Measurements from ENCODE around the gene SIRT7. TPM values are rescaled to one million over a fixed set of nuclear protein-coding genes. Genes with fewer than 3 reads are reported as not detected.

The SIRT7 gene
- total and polyA plus RNA-seq, 2 donors (not counting 3 experiments of a cell fraction or from before 2014, with no cell fraction given) = 11.6 to 28.8 TPM

DNA sequence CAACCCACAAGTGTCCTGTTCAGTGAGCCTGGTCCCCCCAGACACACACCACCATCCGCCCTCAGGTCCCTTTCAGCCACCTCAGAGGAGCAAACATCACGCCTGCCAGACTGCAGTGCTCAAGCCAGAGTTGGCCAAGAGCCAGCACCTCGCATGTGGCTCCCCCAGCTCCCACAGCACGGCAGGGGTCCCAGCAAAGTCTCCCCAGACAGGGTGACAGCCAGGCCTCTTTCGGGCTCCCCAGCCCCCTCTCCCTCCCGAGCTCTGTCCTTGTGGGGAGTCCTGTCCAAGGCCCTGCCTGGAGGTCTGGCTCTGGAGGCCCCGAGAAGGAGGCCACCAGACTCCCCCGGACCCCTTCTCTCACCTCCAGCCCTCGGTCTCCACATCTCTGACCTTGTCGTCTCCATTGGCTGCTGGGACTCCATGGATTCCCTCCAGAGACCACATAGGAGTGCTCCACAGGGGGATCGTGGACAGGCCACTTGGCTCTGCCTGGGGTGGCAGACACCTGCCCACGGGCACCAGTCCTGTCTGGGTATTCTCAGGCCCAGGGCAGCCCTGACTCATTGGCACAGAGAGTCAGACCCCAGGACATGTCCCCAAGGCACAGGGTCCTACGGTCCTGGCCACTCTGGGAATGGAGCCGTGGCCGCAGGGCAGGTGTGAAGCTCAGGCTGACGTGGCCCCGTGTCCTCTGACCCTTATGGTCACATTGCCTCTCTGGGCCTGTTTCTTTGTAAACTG is 30.8 kb upstream of the SIRT7 start:
- ChIA-PET POLR2A (no interaction called here), CTCF (interaction anchor here (4.2 kb wide), 1 partner anchor 11 kb away, joined by 33 read pairs; no protein-coding TSS in a partner anchor)
- intact Hi-C loops (cut with micrococcal nuclease) = no loop called here
- Histone ChIP-seq H3K4me2 (ENCODE audit: insufficient read depth, low read length) (no peak overlapping the region), H3K27ac (ENCODE audit: insufficient read depth, low read depth, low read length) (no peak overlapping the region), H4K20me1 (replicated peaks; ENCODE audit: control insufficient read depth, extremely low read depth, insufficient read depth, low read length) (no peaks in the 10 kb centered on the region), H3K27me3 (ENCODE audit: control insufficient read depth in 2 of 2, insufficient read depth in 2 of 2, low read length in 2 of 2) (peaks cover 0 to 5% of the 10 kb centered on the region in 2 experiments), H3K9ac (replicated peaks; ENCODE audit: extremely low read depth, insufficient read depth, low read length) (no peak overlapping the region), H2AFZ (ENCODE audit: low read depth, low read length) (no peak overlapping the region), H3K4me1 (ENCODE audit: control insufficient read depth, extremely low read depth, insufficient read depth, low read length) (no peaks in the 10 kb centered on the region), H3K9me1 (replicated peaks; ENCODE audit: control insufficient read depth, extremely low read depth, insufficient read depth, low read length) (no peaks in the 10 kb centered on the region), H3K79me2 (ENCODE audit: control insufficient read depth, insufficient read depth, low read length) (no peaks in the 10 kb centered on the region), H3K36me3 (ENCODE audit: control insufficient read depth in 2 of 2, extremely low read depth in 1 of 2, insufficient read depth in 2 of 2, low read length in 2 of 2) (no peaks in the 10 kb centered on the region), H3K4me3 (replicated peaks in 1 of 3; ENCODE audit: insufficient read depth in 1 of 3, low read depth in 1 of 3, low read length in 3 of 3) (no peak overlapping the region), H3K9me3 (replicated peaks; ENCODE audit: control insufficient read depth, insufficient read depth, low read length) (no peaks in the 10 kb centered on the region)
- BruUV-seq (replicated peaks) = no TSS peak
- no peak for TF ChIP-seq POLR2AphosphoS5 (IDR thresholded peaks at IDR 0.05; ENCODE audit: insufficient read depth, low read depth, low read length)
- TF ChIP-seq MYC (IDR thresholded peaks at IDR 0.05; ENCODE audit: low read depth, low read length) = no peak
- no peak for TF ChIP-seq POLR2A (IDR thresholded peaks at IDR 0.05; ENCODE audit: low read depth, low read length)
- no peak for TF ChIP-seq FOS (IDR thresholded peaks at IDR 0.05; ENCODE audit: borderline replicate concordance, insufficient read depth, low read length)
- no peak for TF ChIP-seq GATA2 (IDR thresholded peaks at IDR 0.05; ENCODE audit: insufficient read depth, insufficient read length, low read depth, low read length)
- TF ChIP-seq, protein P1, sequence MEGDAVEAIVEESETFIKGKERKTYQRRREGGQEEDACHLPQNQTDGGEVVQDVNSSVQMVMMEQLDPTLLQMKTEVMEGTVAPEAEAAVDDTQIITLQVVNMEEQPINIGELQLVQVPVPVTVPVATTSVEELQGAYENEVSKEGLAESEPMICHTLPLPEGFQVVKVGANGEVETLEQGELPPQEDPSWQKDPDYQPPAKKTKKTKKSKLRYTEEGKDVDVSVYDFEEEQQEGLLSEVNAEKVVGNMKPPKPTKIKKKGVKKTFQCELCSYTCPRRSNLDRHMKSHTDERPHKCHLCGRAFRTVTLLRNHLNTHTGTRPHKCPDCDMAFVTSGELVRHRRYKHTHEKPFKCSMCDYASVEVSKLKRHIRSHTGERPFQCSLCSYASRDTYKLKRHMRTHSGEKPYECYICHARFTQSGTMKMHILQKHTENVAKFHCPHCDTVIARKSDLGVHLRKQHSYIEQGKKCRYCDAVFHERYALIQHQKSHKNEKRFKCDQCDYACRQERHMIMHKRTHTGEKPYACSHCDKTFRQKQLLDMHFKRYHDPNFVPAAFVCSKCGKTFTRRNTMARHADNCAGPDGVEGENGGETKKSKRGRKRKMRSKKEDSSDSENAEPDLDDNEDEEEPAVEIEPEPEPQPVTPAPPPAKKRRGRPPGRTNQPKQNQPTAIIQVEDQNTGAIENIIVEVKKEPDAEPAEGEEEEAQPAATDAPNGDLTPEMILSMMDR (IDR thresholded peaks at IDR 0.05; ENCODE audit: extremely low read depth in 1 of 2, insufficient read depth in 1 of 2, low read depth in 1 of 2, low read length in 2 of 2) = no peak
- no peak for TF ChIP-seq EZH2 (IDR thresholded peaks at IDR 0.05; ENCODE audit: borderline replicate concordance, low read depth, low read length, severe bottlenecking)
- TF ChIP-seq JUN (IDR thresholded peaks at IDR 0.05; ENCODE audit: borderline replicate concordance, insufficient read depth, insufficient read length, low read depth) = no peak
- no peak for TF ChIP-seq MAX (IDR thresholded peaks at IDR 0.05; ENCODE audit: insufficient read depth, insufficient read length)
- no peak for FAIRE-seq
- dilution Hi-C loops (cut with MboI; ENCODE audit: extremely low pct_ligation_motif_present, low sequenced_read_pairs) = no loop called here
- DNase-seq (ENCODE audit: low read depth, low spot score) = no peak
